Measurements from ENCODE around the gene MAMLD1.

The MAMLD1 gene

GRCh38 chrX:150482537-150483206 is 119.6 kb downstream of the MAMLD1 start (continued):
- no peak for TF ChIP-seq ZNF157 (tag by site-specific recombination; IDR thresholded peaks at IDR 0.05)
- peak; percentile 59 for TF ChIP-seq PRDM1 (tag by site-specific recombination; IDR thresholded peaks at IDR 0.05)

DNA sequence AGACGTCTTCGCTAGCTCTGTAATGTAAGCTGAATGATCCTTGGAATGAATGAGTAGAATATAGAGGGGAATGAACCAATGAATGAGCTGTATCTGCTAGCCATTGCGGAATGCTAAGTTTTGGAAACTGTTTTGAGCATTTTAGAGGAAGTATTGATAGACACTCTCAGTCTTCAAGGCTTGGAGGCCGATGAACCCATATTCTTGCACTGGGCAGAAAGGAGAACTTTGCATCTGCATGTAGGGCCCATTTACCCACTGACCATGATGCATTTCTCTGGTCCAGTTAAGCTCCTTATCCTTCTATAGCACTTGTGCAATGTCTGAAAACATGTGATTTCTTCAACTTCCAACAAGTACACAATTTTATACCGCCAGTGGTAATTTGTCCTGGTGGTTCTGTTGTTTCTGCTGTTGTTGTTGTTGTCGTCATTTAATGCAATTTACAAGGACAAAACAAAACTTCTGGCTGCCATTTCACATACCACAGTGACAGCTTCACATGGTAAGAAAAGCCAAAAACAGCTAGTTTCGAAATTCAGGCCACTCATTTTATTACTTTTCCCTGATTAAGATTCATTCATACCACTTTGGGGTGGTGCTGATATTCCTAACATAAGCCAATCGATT is 120.4 kb downstream of the MAMLD1 start:
- no peaks in the 10 kb centered on the region for H3K9me3 ChIP-seq (ENCODE audit: control insufficient read depth, insufficient read depth, low read depth, low read length)
- H3K4me3 ChIP-seq (ENCODE audit: low read depth, low read length) = no peak overlapping the region
- no peaks in the 10 kb centered on the region for H3K36me3 ChIP-seq (ENCODE audit: control insufficient read depth in 2 of 2, insufficient read depth in 1 of 2, low read length in 2 of 2)
- no peak overlapping the region for H3K27ac ChIP-seq (ENCODE audit: extremely low read depth, low read depth, low read length)
- ChIA-PET POLR2A (no interaction called here), CTCF (interaction anchor here (0.6 to 1.5 kb wide), 6 partner anchors 11 to 291 kb away, joined by 3 to 6 read pairs (median 4); no protein-coding TSS in a partner anchor)
- no peaks in the 10 kb centered on the region for H3K4me1 ChIP-seq (ENCODE audit: control insufficient read depth, insufficient read depth, low read length)
- TF ChIP-seq ZSCAN23 (tag by site-specific recombination; IDR thresholded peaks at IDR 0.05) (no peak), HOXA7 (CRISPR knock-in tag; IDR thresholded peaks at IDR 0.05; ENCODE audit: borderline replicate concordance) (no peak), KLF7 (tag by site-specific recombination; IDR thresholded peaks at IDR 0.05; ENCODE audit: borderline replicate concordance) (no peak), ZNF677 (tag by site-specific recombination; IDR thresholded peaks at IDR 0.05) (no peak), PATZ1 (tag by site-specific recombination; IDR thresholded peaks at IDR 0.05) (no peak), ZNF362 (tag by site-specific recombination; IDR thresholded peaks at IDR 0.05) (no peak), ZNF426 (tag by site-specific recombination; IDR thresholded peaks at IDR 0.05) (no peak), SETDB1 (IDR thresholded peaks at IDR 0.05; ENCODE audit: insufficient read length, low read length) (no peak), ZNF423 (tag by site-specific recombination; IDR thresholded peaks at IDR 0.05) (no peak), PBX3 (CRISPR knock-in tag; IDR thresholded peaks at IDR 0.05) (no peak)
- TF ChIP-seq, protein P1, sequence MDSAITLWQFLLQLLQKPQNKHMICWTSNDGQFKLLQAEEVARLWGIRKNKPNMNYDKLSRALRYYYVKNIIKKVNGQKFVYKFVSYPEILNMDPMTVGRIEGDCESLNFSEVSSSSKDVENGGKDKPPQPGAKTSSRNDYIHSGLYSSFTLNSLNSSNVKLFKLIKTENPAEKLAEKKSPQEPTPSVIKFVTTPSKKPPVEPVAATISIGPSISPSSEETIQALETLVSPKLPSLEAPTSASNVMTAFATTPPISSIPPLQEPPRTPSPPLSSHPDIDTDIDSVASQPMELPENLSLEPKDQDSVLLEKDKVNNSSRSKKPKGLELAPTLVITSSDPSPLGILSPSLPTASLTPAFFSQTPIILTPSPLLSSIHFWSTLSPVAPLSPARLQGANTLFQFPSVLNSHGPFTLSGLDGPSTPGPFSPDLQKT (IDR thresholded peaks at IDR 0.05; ENCODE audit: borderline replicate concordance, low read depth, low read length) = no peak

- H3K36me3 ChIP-seq (ENCODE audit: control insufficient read depth in 2 of 2, insufficient read depth in 1 of 2, low read length in 2 of 2) = no peaks in the 10 kb centered on the region
- no peaks in the 10 kb centered on the region for H3K4me1 ChIP-seq (ENCODE audit: control insufficient read depth, insufficient read depth, low read length)
- H3K9me3 ChIP-seq (ENCODE audit: control insufficient read depth, insufficient read depth, low read depth, low read length) = peaks cover 3% of the 10 kb centered on the region
- ChIA-PET POLR2A (no interaction called here), CTCF (interaction anchor here (0.6 to 3.6 kb wide), 18 partner anchors 8 to 546 kb away, joined by 3 to 14 read pairs (median 4); no protein-coding TSS in a partner anchor)
- H3K27ac ChIP-seq (ENCODE audit: extremely low read depth, low read depth, low read length) = no peak overlapping the region
- no peak for TF ChIP-seq ZNF10 (tag by site-specific recombination; IDR thresholded peaks at IDR 0.05)
- TF ChIP-seq ZNF701 (tag by site-specific recombination; IDR thresholded peaks at IDR 0.05) = no peak
- no peak for TF ChIP-seq ZNF600 (tag by site-specific recombination; IDR thresholded peaks at IDR 0.05)
- no peak for TF ChIP-seq ZBTB17 (tag by site-specific recombination; IDR thresholded peaks at IDR 0.05)
- H3K4me3 ChIP-seq (ENCODE audit: low read depth, low read length) = no peak overlapping the region
Observed at GRCh38 chrX:150486011-150486410, 122.9 kb downstream of the MAMLD1 start.

Data from HEK293 (cell line).